A549 (cell line): ENCODE measurements around the gene SPPL2B.

Source experiments
- BHLHE40 ChIP-seq: IDR thresholded peaks from 2 replicates; pipeline ENCODE4 v1.6.1; 2012; ENCODE audit warnings: low read depth, low read length, inconsistent platforms
- CEBPB ChIP-seq, 2 experiments: fragments of >200 bp in 1 of 2; sonication (Bioruptor Twin) in 1 of 2; formaldehyde crosslinking in 1 of 2; IDR thresholded peaks; 2 replicates each; pipeline ENCODE4 v1.6.1; 2012 to 2016
- CTCF ChIP-seq: fragments of >200 bp; sonication (Bioruptor Twin); formaldehyde crosslinking; IDR thresholded peaks from 3 replicates; pipeline ENCODE4 v1.5.1; 2016
- EHMT2 ChIP-seq: fragments of 200-600 bp; sonication (generic); IDR thresholded peaks from 2 replicates; pipeline ENCODE4 v1.6.1; 2016; ENCODE audit warnings: antibody characterized with exemption, low read depth, mild to moderate bottlenecking, moderate library complexity
- EP300 ChIP-seq, 2 experiments: fragments of >200 bp; sonication (Bioruptor Twin); formaldehyde crosslinking; IDR thresholded peaks; 2 replicates in 1 of 2; 3 replicates in 1 of 2; pipeline ENCODE4 v1.6.1; 2016 to 2017
- KDM1A ChIP-seq: fragments of 200-600 bp; sonication (generic); IDR thresholded peaks from 2 replicates; pipeline ENCODE4 v1.6.1; 2016; ENCODE audit warnings: low read depth, mild to moderate bottlenecking
- MAZ ChIP-seq: fragments of 150-350 bp; IDR thresholded peaks from 2 replicates; pipeline ENCODE4 v1.6.1; 2014; ENCODE audit warnings: antibody characterized with exemption, low read depth, low read length, borderline replicate concordance
- POLR2A ChIP-seq: IDR thresholded peaks from 2 replicates; pipeline ENCODE4 v1.6.1; 2012; ENCODE audit warnings: mild to moderate bottlenecking, low read length
- RCOR1 ChIP-seq: fragments of 150-350 bp; IDR thresholded peaks from 2 replicates; pipeline ENCODE4 v1.6.1; 2014; ENCODE audit warnings: antibody characterized with exemption, low read length, low read depth
- REST ChIP-seq: fragments of 200-600 bp; sonication (generic); IDR thresholded peaks from 2 replicates; pipeline ENCODE4 v1.6.1; 2016; ENCODE audit warnings: antibody characterized with exemption, mild to moderate bottlenecking, moderate library complexity
- USF2 ChIP-seq: fragments of 450-650 bp; IDR thresholded peaks from 2 replicates; pipeline ENCODE4 v1.6.1; 2014; ENCODE audit warnings: antibody characterized with exemption
- ZNF302 ChIP-seq: fragments of 250-450 bp; sonication (Bioruptor Pico); IDR thresholded peaks from 2 replicates; pipeline ENCODE4 v1.9.0; 2021; ENCODE audit warnings: inconsistent platforms, mild to moderate bottlenecking, moderate library complexity

- no peak for TF ChIP-seq KDM1A
- TF ChIP-seq CTCF, result no peak
- no peak for TF ChIP-seq EP300 (IDR thresholded peaks at IDR 0.05)
- no peak for TF ChIP-seq USF2
- no peak for TF ChIP-seq EHMT2
- no peak for TF ChIP-seq REST
- TF ChIP-seq MAZ, result no peak
- TF ChIP-seq RCOR1, result no peak
- TF ChIP-seq BHLHE40, result no peak
- no peak for TF ChIP-seq ZNF302 (CRISPR knock-in tag)
- TF ChIP-seq CEBPB (IDR thresholded peaks at IDR 0.05), result no peak
- TF ChIP-seq POLR2A, result no peak
Observed at GRCh38 chr19:2398735-2399305, 70.3 kb downstream of the SPPL2B start.
